ENCODE data around the gene BAG2.

The BAG2 gene

DNA sequence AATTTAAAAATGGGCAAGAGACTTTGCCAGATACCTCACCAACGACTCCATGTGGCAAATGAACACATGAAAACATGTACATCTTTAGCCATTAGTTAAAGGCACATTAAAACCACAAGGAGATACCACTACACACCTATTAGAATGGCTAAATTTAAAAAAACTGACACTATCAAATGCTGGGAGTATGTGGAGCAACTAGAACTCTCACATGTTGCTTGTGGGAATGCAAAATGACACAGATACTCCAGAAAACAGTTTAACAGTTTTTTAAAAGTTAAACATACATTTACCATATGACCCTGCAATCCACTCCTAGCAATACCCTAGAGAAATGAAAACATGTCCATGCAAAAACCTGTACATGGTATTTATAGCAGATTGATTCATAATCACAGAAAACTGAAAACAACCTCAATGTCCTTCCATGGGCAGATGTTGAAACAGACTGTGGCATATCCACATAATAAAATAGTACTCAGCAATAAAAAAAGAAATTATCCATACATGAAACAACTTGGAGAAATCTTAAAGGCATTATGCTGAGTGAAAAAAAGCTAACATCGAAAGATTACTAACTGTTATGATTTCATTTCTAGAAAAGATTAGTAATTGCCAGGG, 48.1 kb downstream of the BAG2 start:
- Histone ChIP-seq H2AFZ (ENCODE audit: low read length) (no peak overlapping the region), H3K27me3 (ENCODE audit: insufficient read depth, low read length, poor library complexity, severe bottlenecking) (no peaks in the 10 kb centered on the region), H3K4me2 (ENCODE audit: low read depth, low read length, poor library complexity, severe bottlenecking) (peak overlapping the region; percentile 83), H3K79me2 (ENCODE audit: insufficient read depth, low read length) (peaks cover 66% of the 10 kb centered on the region), H3K4me1 (ENCODE audit: insufficient read depth, low read length, poor library complexity, severe bottlenecking) (peaks cover 59% of the 10 kb centered on the region), H3K9ac (ENCODE audit: low read depth, low read length, poor library complexity, severe bottlenecking) (no peak overlapping the region), H3K36me3 (ENCODE audit: insufficient read depth, low read length) (no peaks in the 10 kb centered on the region), H3F3A (ENCODE audit: low read depth) (peaks cover 2% of the 10 kb centered on the region; the same call in 1 of the 2 replicates), H3K9me3 (ENCODE audit: insufficient read depth, low read depth, low read length) (peaks cover 3% of the 10 kb centered on the region; the same call in 1 of the 2 replicates), H3K4me3 (ENCODE audit: low read length, poor library complexity, severe bottlenecking) (peak overlapping the region; percentile 89), H4K20me1 (ENCODE audit: insufficient read depth, low read length, poor library complexity, severe bottlenecking) (peaks cover 26% of the 10 kb centered on the region), H3K9me2 (replicated peaks; ENCODE audit: low read depth, low read length) (no peaks in the 10 kb centered on the region)
- no peak for TF ChIP-seq EZH2phosphoT487 (IDR thresholded peaks at IDR 0.05; ENCODE audit: borderline replicate concordance)
- TF ChIP-seq, protein P1, sequence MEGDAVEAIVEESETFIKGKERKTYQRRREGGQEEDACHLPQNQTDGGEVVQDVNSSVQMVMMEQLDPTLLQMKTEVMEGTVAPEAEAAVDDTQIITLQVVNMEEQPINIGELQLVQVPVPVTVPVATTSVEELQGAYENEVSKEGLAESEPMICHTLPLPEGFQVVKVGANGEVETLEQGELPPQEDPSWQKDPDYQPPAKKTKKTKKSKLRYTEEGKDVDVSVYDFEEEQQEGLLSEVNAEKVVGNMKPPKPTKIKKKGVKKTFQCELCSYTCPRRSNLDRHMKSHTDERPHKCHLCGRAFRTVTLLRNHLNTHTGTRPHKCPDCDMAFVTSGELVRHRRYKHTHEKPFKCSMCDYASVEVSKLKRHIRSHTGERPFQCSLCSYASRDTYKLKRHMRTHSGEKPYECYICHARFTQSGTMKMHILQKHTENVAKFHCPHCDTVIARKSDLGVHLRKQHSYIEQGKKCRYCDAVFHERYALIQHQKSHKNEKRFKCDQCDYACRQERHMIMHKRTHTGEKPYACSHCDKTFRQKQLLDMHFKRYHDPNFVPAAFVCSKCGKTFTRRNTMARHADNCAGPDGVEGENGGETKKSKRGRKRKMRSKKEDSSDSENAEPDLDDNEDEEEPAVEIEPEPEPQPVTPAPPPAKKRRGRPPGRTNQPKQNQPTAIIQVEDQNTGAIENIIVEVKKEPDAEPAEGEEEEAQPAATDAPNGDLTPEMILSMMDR (conservative IDR thresholded peaks at IDR 0.05; ENCODE audit: low read length), result no peak

DNA sequence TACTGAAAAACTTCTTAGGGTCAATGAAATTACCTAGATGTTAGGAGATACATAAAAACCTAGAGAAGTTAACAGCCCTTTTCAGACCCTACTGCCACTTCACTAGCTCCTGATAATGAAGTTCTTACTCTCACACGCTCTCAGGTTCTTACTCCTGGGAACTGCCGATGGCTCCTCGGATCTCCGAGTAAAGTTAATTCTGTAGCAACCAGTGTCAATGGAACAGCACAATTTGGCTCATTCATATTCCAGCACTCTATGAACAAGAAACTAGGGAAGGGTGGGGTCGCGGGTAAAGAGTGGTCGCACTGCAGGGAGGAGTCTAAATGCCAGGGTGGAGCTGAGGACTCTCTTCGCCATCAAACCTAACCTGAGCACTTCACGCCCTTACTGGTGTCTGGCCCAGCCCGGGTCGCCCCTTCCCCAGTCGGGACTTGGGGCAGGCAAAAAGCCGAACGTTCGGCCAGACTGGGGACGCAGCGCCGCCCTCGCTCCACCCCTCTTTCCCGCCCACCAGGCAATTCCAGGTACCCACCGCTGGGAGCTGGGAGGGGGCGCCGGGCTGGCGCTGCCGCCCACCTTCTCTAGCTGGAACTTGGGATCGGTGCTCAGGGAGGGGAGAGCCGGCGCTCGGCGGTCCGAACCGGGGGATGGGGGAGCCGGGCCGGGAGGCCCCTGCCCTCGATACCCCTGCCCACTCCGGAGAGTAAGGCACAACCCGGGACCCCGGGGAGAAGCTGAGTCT, 49.2 kb downstream of the BAG2 start:
- H3K27me3 ChIP-seq (ENCODE audit: insufficient read depth, low read length, poor library complexity, severe bottlenecking), result no peaks in the 10 kb centered on the region
- H3K4me2 ChIP-seq (ENCODE audit: low read depth, low read length, poor library complexity, severe bottlenecking), result peak overlapping the region; percentile 83
- TF ChIP-seq EZH2phosphoT487 (IDR thresholded peaks at IDR 0.05; ENCODE audit: borderline replicate concordance), result no peak
- TF ChIP-seq, protein P1 (conservative IDR thresholded peaks at IDR 0.05; ENCODE audit: low read length), result peak; percentile 48
- peaks cover 21% of the 10 kb centered on the region for H4K20me1 ChIP-seq (ENCODE audit: insufficient read depth, low read length, poor library complexity, severe bottlenecking)
- no peaks in the 10 kb centered on the region for H3K9me2 ChIP-seq (replicated peaks; ENCODE audit: low read depth, low read length)
- H3K4me1 ChIP-seq (ENCODE audit: insufficient read depth, low read length, poor library complexity, severe bottlenecking), result peaks cover 65% of the 10 kb centered on the region
- peak overlapping the region; percentile 89 for H3K4me3 ChIP-seq (ENCODE audit: low read length, poor library complexity, severe bottlenecking)
- peak overlapping the region; percentile 100 for H2AFZ ChIP-seq (ENCODE audit: low read length)
- H3F3A ChIP-seq (ENCODE audit: low read depth), result peaks cover 2% of the 10 kb centered on the region; the same call in 1 of the 2 replicates
- no peaks in the 10 kb centered on the region for H3K36me3 ChIP-seq (ENCODE audit: insufficient read depth, low read length)
- peaks cover 3% of the 10 kb centered on the region; the same call in 1 of the 2 replicates for H3K9me3 ChIP-seq (ENCODE audit: insufficient read depth, low read depth, low read length)
- H3K79me2 ChIP-seq (ENCODE audit: insufficient read depth, low read length), result peaks cover 54% of the 10 kb centered on the region
- peak overlapping the region; percentile 82 for H3K9ac ChIP-seq (ENCODE audit: low read depth, low read length, poor library complexity, severe bottlenecking)

DNA sequence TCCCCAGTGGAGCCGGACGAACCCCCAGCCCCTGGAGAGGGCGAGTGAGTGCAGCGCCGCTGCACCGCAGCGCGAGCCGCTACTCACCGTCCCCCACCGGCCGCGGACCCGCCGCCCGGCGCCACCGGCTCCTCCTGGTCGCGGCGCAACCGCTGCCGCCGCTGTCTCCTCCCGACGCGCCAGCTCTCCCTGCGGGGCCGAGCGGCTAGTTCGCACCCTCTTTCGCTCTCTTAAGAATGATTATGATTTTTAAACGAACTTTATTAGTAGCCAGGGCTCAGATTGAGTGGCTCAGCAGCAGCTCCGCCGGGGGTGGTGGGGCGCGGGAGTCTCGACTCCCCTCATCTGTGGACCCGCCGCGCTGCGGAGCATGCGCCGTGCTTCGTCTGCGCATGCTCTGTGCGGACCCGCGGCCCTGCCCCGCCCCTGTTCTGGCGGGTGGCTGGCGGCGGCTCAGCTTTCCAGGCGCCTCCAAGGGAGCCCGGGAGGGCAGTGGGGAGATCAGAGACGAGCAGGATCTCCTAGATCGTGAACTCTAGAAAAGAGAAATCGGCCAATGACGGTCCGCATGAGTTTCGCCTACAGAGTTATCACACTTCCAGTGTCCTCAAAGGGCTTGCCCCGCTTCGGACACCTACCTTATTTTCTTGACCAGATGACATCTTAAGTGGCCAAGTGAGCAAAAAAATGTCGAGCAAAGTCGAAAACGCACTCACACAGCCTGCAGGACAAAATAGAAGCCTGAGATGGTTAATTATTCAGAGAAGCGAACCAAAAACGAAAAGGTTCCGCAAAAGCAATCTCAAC, 50.0 kb downstream of the BAG2 start, which contains the start of gene RAB23:
Gene RAB23 (minus strand): TSS at position 372 of the 807 bp plus-strand sequence. CDS start 11,927 bp downstream, outside the sequence.
- Histone ChIP-seq H3K9me2 (replicated peaks; ENCODE audit: low read depth, low read length) (no peaks in the 10 kb centered on the region), H2AFZ (ENCODE audit: low read length) (peak within 1 kb of the TSS; percentile 100), H3K27me3 (ENCODE audit: insufficient read depth, low read length, poor library complexity, severe bottlenecking) (no peaks in the 10 kb centered on the region), H3K4me1 (ENCODE audit: insufficient read depth, low read length, poor library complexity, severe bottlenecking) (peaks cover 58% of the 10 kb centered on the region), H3K9ac (ENCODE audit: low read depth, low read length, poor library complexity, severe bottlenecking) (peak within 1 kb of the TSS; percentile 82), H3K4me2 (ENCODE audit: low read depth, low read length, poor library complexity, severe bottlenecking) (peak within 1 kb of the TSS; percentile 83), H3F3A (ENCODE audit: low read depth) (peaks cover 2% of the 10 kb centered on the region; the same call in 1 of the 2 replicates), H3K4me3 (ENCODE audit: low read length, poor library complexity, severe bottlenecking) (peak within 1 kb of the TSS; percentile 89), H3K36me3 (ENCODE audit: insufficient read depth, low read length) (no peaks in the 10 kb centered on the region), H3K9me3 (ENCODE audit: insufficient read depth, low read depth, low read length) (peaks cover 3% of the 10 kb centered on the region; the same call in 1 of the 2 replicates), H3K79me2 (ENCODE audit: insufficient read depth, low read length) (peaks cover 46% of the 10 kb centered on the region), H4K20me1 (ENCODE audit: insufficient read depth, low read length, poor library complexity, severe bottlenecking) (peaks cover 17% of the 10 kb centered on the region)
- TF ChIP-seq, protein P1 (conservative IDR thresholded peaks at IDR 0.05; ENCODE audit: low read length), result no peak
- TF ChIP-seq EZH2phosphoT487 (IDR thresholded peaks at IDR 0.05; ENCODE audit: borderline replicate concordance), result no peak
